Stimulated activated naive CD8-positive, alpha-beta T cell treated with anti-CD3 and anti-CD28 coated beads, Interleukin-15, amount 100 ng/mL, for 72 hours (primary cell): ENCODE measurements around the gene RIMBP2.

Experiments used
- ATAC-seq: fragments of 150-1000 bp; cut with Tn5 transposase; 2 replicates; pipeline ENCODE4 v1.10.0; 2021; ENCODE audit warnings: mild to moderate bottlenecking, moderate library complexity
- DNase-seq, 2 donors: peaks; one replicate each; pipeline ENCODE4 v3.0.0; 2021 to 2022
- H3K27ac Mint-ChIP-seq, 2 donors: one replicate each; pipeline ENCODE4 v1.8.0; 2022; ENCODE audit warnings: mild to moderate bottlenecking in 2 of 2, mixed read lengths in 2 of 2, moderate library complexity in 2 of 2
- H3K27me3 Mint-ChIP-seq: one replicate; pipeline ENCODE4 v1.8.0; 2022; ENCODE audit warnings: mixed read lengths
- H3K4me1 Mint-ChIP-seq: one replicate; pipeline ENCODE4 v1.8.0; 2022; ENCODE audit warnings: mild to moderate bottlenecking, mixed read lengths
- H3K4me3 Mint-ChIP-seq, 2 donors: one replicate each; pipeline ENCODE4 v1.8.0; 2022; ENCODE audit warnings: mild to moderate bottlenecking in 2 of 2, mixed read lengths in 2 of 2, moderate library complexity in 1 of 2
- H3K9me3 Mint-ChIP-seq, 2 donors: one replicate each; pipeline ENCODE4 v1.8.0; 2022; ENCODE audit warnings: mixed read lengths in 2 of 2

Gene RIMBP2

GRCh38 chr12:130537655-130538054 lies 178.4 kb downstream of the RIMBP2 start:
- ATAC-seq, result no peak
- Mint-ChIP-seq H3K4me3 (no peak overlapping the region), H3K27me3 (no peaks in the 10 kb centered on the region), H3K4me1 (no peaks in the 10 kb centered on the region), H3K9me3 (peaks cover 13 to 25% of the 10 kb centered on the region in 2 donors), H3K27ac (no peak overlapping the region)
- DNase-seq, result no peak

- ATAC-seq (no peak), DNase-seq (no peak)
- Mint-ChIP-seq H3K9me3 (peaks cover 13 to 25% of the 10 kb centered on the region in 2 donors), H3K4me1 (no peaks in the 10 kb centered on the region), H3K27ac (no peak overlapping the region), H3K27me3 (no peaks in the 10 kb centered on the region), H3K4me3 (no peak overlapping the region)
Observed at GRCh38 chr12:130537051-130537450, 179.0 kb downstream of the RIMBP2 start.

DNA sequence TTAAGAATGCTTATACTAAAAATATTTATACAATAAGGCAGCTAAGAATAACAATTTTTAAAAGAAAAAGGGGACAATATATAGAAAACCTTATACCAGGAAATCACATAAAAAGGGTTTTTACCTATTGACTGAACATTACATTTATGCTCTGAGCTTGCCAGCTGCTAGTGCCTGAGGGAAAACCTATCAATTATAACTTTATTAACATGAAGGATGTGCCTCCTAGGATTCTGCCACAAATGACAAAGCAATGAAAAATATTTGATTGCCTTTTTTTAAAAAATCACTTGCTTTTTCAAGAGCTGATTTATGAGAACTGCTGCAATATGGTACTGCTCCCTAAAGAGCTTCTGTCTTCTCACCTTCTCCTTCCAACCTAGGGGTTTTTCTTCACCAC lies 185.7 kb downstream of the RIMBP2 start:
- DNase-seq, result no peak
- Mint-ChIP-seq H3K9me3 (no peaks in the 10 kb centered on the region), H3K4me3 (no peak overlapping the region), H3K4me1 (no peaks in the 10 kb centered on the region), H3K27ac (no peak overlapping the region), H3K27me3 (peaks cover 1% of the 10 kb centered on the region)
- no peak for ATAC-seq

- Mint-ChIP-seq H3K4me1 (no peaks in the 10 kb centered on the region), H3K9me3 (no peaks in the 10 kb centered on the region), H3K4me3 (no peak overlapping the region), H3K27me3 (peaks cover 8% of the 10 kb centered on the region), H3K27ac (no peak overlapping the region)
- ATAC-seq (no peak), DNase-seq (no peak)
Observed at GRCh38 chr12:130529781-130530180, 186.3 kb downstream of the RIMBP2 start.

GRCh38 chr12:130527239-130527638 lies 188.9 kb downstream of the RIMBP2 start:
- no peaks in the 10 kb centered on the region for H3K9me3 Mint-ChIP-seq
- ATAC-seq, result no peak
- H3K27ac Mint-ChIP-seq, result no peak overlapping the region
- no peaks in the 10 kb centered on the region for H3K4me1 Mint-ChIP-seq
- no peak for DNase-seq
- H3K4me3 Mint-ChIP-seq, result no peak overlapping the region
- peaks cover 22% of the 10 kb centered on the region for H3K27me3 Mint-ChIP-seq

DNA sequence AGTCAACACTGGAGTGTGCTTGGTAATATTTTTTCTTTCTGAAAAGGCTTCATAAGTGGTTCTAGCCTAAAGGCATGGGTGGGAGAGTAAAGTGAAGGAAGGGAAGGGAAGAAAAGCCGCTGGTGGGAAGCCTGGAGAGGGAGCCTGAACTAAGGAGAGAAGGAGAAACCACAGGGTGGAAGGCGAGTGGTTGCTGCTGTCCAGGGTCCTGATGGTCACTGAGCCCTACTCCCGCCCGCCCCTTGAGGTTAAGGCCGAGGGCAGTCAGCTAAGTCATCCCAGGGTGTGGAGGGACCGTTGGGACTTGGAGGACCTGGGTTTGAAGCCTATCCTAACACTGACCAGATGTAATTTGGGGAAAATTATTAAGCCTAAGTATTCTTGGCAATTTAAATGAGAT lies 189.3 kb downstream of the RIMBP2 start:
- peaks cover under 1% of the 10 kb centered on the region for H3K4me1 Mint-ChIP-seq
- no peak for DNase-seq
- H3K9me3 Mint-ChIP-seq, result no peaks in the 10 kb centered on the region
- H3K27ac Mint-ChIP-seq, result no peak overlapping the region
- H3K27me3 Mint-ChIP-seq, result peaks cover 22% of the 10 kb centered on the region
- no peak overlapping the region for H3K4me3 Mint-ChIP-seq
- no peak for ATAC-seq

DNA sequence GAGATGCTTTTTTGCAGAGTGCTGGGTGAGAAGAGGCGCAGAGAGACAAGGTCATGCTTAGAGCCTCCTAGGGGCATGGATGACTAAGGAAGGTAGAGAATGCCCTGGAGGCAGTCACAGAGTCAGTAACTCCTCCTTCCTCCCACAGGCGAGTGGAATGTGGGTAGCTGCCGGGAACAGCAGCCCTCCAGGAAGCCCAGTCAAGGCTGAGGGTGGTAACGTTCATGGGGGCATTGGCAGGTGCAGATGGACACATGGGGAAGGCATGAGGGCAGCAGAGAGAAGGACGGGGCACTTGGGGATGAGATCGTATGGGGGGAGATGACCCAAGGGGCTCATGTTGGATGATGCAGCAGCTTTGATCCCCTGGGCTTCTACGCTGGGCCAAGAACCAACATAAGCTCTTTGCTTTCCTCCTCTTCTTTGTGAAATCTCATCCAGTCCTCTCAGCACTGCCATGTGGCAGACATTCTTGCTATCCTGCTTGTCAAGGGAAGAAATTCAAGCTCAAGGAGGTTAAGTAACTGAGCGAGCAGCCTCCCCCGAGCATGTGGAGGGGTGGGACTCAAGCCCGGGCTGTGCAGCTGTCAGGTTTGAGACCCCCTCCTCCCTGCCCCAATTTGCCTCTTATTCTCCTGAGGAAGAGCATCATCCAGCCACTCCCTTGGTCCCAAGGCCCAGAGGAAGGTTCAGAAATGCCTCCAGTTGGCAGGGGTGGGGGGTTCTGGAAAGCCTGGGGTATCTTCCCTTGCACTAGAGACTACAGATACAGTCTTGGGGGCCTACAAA lies 190.5 kb downstream of the RIMBP2 start:
- Mint-ChIP-seq H3K9me3 (no peaks in the 10 kb centered on the region), H3K27ac (no peak overlapping the region)

DNA sequence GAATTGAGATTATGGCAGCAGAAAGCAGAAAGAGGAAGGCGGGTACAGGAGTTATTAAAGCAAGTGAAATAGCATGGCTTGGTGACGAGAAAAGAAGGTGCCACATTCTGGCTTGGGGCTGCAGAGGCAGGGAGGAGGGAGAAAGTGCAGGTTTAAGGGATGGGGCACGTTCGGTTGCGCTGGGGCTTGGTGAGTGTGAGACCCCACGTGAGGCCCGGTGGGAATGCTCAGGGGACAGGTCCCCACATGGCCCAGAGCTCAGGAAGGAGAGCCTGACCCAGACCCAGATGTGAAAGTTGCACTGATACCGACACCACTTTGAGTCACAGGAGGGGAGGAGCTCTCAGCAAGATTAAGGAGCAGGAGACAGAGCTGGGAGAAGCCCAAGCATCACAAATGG lies 191.3 kb downstream of the RIMBP2 start:
- Mint-ChIP-seq H3K27ac (no peak overlapping the region), H3K4me1 (peaks cover 10% of the 10 kb centered on the region), H3K4me3 (no peak overlapping the region), H3K27me3 (peaks cover 33% of the 10 kb centered on the region), H3K9me3 (no peaks in the 10 kb centered on the region)
- ATAC-seq (no peak), DNase-seq (no peak)

More for the DNA sequence above, 190.5 kb downstream of the RIMBP2 start:
- H3K4me3 Mint-ChIP-seq, result no peak overlapping the region
- peaks cover 10% of the 10 kb centered on the region for H3K4me1 Mint-ChIP-seq
- peaks cover 33% of the 10 kb centered on the region for H3K27me3 Mint-ChIP-seq
- DNase-seq (no peak), ATAC-seq (no peak)

- no peak overlapping the region for H3K27ac Mint-ChIP-seq
- peaks cover 33% of the 10 kb centered on the region for H3K27me3 Mint-ChIP-seq
- DNase-seq (no peak), ATAC-seq (no peak)
- H3K9me3 Mint-ChIP-seq, result no peaks in the 10 kb centered on the region
- H3K4me1 Mint-ChIP-seq, result peaks cover 10% of the 10 kb centered on the region
- H3K4me3 Mint-ChIP-seq, result no peak overlapping the region
Observed at GRCh38 chr12:130523863-130524614, 192.1 kb downstream of the RIMBP2 start.

DNA sequence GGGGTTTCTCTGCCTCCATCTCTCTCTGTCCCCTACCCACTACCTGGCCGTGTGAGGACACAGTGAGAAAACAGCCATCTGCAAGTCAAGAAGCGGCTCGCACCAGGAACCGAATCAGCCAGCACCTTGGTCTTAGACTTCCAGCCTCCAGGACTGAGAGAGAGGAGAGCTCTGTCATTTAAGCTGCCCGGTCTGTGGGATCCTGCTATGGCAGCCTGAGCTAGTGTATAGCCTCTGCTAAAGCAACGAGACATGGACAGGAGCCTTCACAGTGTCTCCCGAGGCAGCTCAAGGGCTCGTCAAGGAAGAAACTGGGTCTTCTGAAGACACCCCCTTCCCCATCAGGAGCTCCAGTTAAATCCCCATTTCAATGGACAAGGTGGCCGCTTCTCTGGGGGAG lies 192.9 kb downstream of the RIMBP2 start:
- ATAC-seq (no peak), DNase-seq (no peak)
- Mint-ChIP-seq H3K27ac (peak overlapping the region in 1 of 2 donors; percentile 60), H3K4me1 (peaks cover 10% of the 10 kb centered on the region), H3K9me3 (no peaks in the 10 kb centered on the region), H3K27me3 (peaks cover 33% of the 10 kb centered on the region), H3K4me3 (no peak overlapping the region)

DNA sequence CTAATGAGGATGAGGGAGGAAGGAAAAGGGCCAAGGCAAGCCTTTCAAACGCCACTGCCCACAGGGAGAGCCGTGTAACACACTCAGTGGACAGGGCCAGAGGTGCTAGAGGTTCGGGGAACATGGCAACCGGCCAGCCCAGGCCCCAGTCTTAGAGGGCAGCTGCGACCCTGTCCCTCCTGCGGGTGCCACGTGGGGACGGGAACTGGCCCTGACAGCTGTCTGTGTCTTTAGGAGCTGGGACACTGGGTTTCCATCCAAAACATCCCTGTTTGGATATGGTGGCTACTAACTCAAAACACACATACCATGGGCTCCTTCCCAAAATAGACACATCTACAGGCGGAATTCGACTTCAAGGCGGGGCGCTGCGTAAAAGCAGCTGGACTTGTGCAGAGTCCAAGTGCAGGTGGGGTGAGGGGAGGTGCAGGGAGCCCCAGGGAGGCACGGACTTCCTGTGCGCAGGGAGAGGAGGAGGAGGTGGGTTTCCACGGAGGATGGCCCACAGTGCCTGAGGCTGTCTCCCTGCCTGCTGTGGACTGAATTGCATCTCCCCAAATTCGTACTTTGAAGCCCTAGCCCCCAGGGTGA lies 193.8 kb downstream of the RIMBP2 start:
- Mint-ChIP-seq H3K27me3 (peaks cover 33% of the 10 kb centered on the region), H3K27ac (no peak overlapping the region), H3K4me3 (no peak overlapping the region), H3K4me1 (peaks cover 10% of the 10 kb centered on the region), H3K9me3 (no peaks in the 10 kb centered on the region)
- no peak for ATAC-seq
- DNase-seq, result no peak

DNA sequence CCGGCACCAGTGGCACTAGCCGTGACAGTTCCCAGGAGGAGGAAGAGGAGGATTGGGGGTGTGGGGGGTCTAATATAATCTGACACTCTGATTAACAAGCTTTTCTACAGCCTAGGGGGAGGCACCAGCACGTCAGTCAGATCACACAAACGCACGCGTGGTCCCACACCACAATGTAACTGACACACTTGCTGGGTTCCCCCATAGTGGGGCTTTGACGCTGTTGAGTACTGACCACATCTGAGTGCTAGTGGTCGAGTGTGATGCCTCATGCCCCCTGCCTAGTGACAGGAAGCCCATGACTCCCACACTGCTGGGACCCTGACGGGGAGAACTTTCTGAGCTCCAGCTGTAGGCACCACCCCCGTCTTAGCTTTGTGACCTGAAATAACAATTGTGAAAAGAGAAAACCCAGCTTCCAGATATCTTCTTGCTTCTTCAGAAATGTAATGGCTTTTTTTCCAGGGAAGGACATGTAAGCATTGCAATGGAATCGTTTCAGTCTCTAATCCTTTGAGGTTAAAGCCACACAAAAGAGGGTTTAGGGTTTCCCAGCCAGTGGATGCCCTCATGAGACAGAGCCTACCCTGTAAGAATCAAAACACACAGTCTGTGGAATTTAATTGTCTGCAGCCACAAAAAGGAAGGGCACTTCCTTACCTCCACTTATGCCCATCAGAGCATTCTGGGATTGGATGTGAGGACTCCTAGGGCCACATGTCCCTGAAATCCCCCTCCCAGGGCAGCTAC lies 194.5 kb downstream of the RIMBP2 start:
- DNase-seq, result peak in 1 of 2 donors; percentile 1
- peaks cover 0 to 1% of the 10 kb centered on the region in 2 donors for H3K9me3 Mint-ChIP-seq
- H3K4me1 Mint-ChIP-seq, result peaks cover 10% of the 10 kb centered on the region
- peak; percentile 53 for ATAC-seq
- H3K4me3 Mint-ChIP-seq, result no peak overlapping the region
- H3K27me3 Mint-ChIP-seq, result peaks cover 33% of the 10 kb centered on the region
- H3K27ac Mint-ChIP-seq, result peak overlapping the region in 1 of 2 donors; percentile 61

DNA sequence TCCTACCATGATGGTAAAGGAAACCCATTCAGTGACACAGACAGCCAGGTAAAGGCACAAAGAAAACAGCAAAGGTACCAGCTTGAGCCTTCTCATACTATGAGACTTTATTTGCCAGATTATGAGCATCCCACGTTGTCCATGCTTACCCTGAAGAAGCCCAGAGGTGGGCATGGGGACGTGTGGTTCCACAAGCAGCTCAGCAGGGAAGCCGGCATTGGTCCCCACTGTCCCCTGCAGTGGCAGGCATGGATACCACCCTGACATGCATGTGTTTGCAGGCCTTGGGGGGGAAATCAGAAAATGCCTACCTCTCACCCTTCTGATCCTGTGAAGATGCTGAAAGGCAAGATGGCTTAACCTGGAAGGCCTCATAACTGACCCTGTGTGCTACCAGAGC lies 195.3 kb downstream of the RIMBP2 start:
- peaks cover 10% of the 10 kb centered on the region for H3K4me1 Mint-ChIP-seq
- no peak overlapping the region for H3K27ac Mint-ChIP-seq
- H3K4me3 Mint-ChIP-seq, result no peak overlapping the region
- ATAC-seq, result no peak
- peaks cover 0 to 8% of the 10 kb centered on the region in 2 donors for H3K9me3 Mint-ChIP-seq
- peaks cover 33% of the 10 kb centered on the region for H3K27me3 Mint-ChIP-seq
- DNase-seq, result no peak

GRCh38 chr12:130517588-130517987 lies 198.5 kb downstream of the RIMBP2 start:
- Mint-ChIP-seq H3K27me3 (peaks cover 20% of the 10 kb centered on the region), H3K4me1 (peaks cover 10% of the 10 kb centered on the region), H3K27ac (no peak overlapping the region), H3K4me3 (no peak overlapping the region), H3K9me3 (peaks cover 0 to 8% of the 10 kb centered on the region in 2 donors)
- no peak for ATAC-seq
- no peak for DNase-seq

- H3K4me1 Mint-ChIP-seq, result no peaks in the 10 kb centered on the region
- peaks cover 0 to 8% of the 10 kb centered on the region in 2 donors for H3K9me3 Mint-ChIP-seq
- no peak overlapping the region for H3K27ac Mint-ChIP-seq
- H3K27me3 Mint-ChIP-seq, result peaks cover 9% of the 10 kb centered on the region
- no peak for DNase-seq
- no peak overlapping the region for H3K4me3 Mint-ChIP-seq
- no peak for ATAC-seq
Observed at GRCh38 chr12:130514149-130514551, 201.9 kb downstream of the RIMBP2 start.
